GM04504 (cell line): Measurements from ENCODE around the gene KRT79.

ENCODE experiments used
- DNase-seq: peaks from one replicate; pipeline ENCODE4 v3.0.0-alpha.2; 2012; ENCODE audit warnings: low read depth

KRT79 gene

DNA sequence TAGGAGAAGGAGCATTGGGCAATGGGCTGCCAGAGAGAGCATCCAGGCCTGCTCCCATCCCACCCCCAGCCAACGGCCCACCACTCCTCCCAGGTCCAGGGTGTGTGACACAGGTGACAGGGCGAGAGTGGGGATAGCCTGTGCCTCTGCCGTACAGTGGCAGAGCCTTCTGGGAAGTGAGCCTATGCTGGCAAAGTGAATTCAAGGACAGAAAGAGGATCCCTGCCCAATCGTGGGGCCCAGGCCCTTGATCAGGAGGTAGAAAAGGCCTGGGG, 553 bp upstream of the KRT79 start:
- DNase-seq = no peak

DNA sequence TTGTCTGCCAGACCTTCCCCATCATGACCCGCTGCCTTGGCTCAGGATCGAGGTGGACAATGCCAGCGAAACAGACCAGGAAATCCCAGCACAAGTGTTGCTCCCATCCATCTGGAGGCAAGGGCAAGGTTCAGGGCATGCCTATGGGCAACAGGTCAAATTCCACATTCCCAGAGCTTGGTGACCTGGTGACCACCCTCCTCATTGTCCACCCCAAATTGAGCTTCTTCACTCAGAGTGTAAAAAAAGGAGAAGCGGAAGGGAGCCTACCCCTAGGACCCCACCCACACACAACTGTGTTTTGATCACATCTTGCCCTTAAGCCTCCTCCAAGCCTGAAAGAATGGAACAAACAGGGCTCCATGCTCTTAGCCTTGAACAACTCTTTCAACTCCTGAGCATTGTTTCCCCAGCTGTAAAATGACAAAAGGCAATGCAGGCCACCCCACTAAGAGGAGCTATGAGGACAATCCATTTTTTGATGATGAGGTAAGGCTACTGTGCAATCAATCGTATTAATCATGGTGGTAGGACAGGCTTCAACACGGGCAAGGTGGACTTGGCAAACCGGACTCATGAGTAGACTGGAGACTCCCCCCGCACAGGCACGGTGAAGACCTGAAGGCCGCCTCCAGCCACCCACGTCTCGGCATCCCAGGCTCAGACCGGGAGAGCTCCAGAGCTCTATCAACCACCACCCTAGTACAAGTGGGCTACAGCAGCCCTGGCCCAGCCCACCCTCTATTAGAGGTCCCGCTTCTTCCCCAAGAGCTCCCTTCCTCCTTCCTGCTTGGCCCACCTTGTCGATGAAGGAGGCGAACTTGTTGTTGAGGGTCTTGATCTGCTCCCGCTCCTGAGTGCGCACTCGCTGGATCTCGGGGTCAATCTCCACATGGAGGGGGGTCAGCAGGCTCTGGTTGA, 866 bp downstream of the KRT79 start:
- no peak for DNase-seq

- DNase-seq = no peak
Observed at GRCh38 chr12:52832451-52832850, 1.7 kb downstream of the KRT79 start.

DNA sequence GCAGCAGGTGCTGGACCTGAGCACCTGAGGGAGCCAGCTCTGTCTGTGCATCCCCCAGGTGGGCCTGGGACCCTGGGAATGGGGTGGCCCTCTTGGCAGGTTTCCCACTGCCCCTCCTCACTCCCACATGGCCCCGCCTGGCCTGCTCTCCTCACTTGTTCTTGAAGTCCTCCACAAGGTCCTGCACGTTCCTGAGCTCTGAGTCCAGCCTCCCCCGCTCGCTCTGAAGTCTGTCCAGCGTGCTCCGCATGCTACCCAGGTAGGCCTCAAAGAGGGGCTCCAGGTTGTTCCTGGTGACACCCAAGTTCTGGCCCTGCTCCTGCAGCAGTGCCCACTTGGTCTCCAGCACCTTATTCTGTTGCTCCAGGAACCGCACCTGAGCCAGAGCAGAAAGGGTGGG, 2.9 kb downstream of the KRT79 start:
- DNase-seq = no peak

- DNase-seq = no peak
Observed at GRCh38 chr12:52829986-52830770, 3.9 kb downstream of the KRT79 start.

DNA sequence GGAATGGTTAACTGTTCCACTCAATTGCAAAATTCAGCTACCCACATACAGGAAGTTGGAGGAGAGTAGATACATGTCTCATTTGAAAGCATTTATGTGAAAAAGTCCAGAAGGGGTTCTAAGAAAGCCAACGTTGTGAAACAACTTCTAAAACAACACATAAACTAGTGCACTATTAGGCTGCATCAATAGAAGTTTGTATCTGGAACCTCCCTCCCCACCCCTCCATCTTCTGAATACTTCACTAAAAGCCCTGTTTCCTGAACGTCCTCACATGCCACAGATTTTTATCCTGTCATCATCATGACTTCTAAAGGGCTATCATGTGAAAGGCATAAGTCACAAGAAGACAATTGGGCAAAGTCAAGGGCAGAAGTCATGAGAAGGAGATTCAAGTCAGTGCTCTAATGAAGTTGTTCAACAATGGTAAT, 5.5 kb downstream of the KRT79 start:
- no peak for DNase-seq

GRCh38 chr12:52828156-52828555, 6.0 kb downstream of the KRT79 start:
- no peak for DNase-seq

DNA sequence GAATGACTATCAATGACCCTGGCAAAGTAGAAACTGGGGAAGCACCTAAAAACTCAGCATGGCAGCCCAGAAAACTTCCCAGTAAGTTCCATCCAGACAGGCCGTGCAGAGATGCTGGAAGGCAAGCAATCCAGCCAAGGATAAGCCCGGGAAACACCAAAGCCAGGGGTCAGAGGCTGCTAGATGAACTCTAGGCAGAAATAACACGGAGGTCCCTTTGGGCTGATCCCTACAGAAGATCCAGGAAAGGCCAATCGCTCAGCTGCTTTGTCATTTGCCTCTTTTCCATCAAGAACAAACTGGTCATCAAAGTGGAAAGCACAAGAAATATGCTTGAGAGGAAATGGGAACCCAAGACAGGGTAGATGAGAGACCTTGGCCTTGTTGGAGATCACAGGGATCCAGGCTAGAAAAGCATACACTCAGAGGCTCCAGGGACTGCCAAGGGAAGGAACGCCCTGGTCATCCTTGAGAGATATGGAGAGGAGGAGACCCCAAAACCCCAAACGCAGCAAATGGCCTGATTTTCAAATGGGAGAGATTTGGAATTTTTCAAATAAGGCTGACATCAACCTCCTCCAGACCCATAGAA, 6.5 kb downstream of the KRT79 start:
- no peak for DNase-seq

- no peak for DNase-seq
Observed at GRCh38 chr12:52826611-52827498, 7.3 kb downstream of the KRT79 start.

GRCh38 chr12:52825961-52826360, 8.2 kb downstream of the KRT79 start:
- no peak for DNase-seq

GRCh38 chr12:52824741-52825410, 9.2 kb downstream of the KRT79 start:
- no peak for DNase-seq

- no peak for DNase-seq
Observed at GRCh38 chr12:52823761-52824450, 10.2 kb downstream of the KRT79 start.

GRCh38 chr12:52822771-52823510, 11.2 kb downstream of the KRT79 start:
- DNase-seq = no peak

GRCh38 chr12:52821826-52822660, 12.1 kb downstream of the KRT79 start:
- DNase-seq = no peak

DNA sequence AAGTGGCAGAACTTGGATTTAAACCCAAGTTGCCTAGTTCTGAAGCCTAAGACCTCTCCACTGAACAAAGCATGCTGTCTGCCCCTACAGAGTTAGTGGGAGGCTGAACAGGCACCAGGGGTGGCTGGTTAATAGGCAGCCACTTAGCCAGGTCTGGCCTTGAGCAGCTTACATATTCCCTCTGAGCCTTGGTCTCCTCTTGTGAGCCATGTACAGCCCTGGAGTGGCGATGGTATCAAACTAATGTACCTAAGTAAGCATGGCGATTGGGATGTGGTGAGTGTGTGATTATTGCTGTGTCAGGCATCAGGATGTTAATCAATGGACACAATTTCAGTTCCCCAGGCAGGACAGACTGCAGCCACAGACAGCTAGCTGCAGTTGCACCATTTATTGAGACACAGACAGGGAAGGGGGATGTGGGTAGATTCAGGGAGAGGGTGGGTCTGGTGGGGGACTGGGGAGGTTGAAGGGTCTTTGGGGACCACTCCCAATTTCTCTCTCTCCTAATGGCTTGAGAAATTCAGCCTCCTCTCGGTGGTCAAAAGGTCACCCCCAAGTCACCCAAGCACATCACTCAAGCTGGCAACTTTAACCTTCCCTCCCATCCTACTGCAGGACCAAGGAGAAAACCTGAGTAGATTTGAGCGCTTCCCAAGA, 12.9 kb downstream of the KRT79 start:
- no peak for DNase-seq

DNA sequence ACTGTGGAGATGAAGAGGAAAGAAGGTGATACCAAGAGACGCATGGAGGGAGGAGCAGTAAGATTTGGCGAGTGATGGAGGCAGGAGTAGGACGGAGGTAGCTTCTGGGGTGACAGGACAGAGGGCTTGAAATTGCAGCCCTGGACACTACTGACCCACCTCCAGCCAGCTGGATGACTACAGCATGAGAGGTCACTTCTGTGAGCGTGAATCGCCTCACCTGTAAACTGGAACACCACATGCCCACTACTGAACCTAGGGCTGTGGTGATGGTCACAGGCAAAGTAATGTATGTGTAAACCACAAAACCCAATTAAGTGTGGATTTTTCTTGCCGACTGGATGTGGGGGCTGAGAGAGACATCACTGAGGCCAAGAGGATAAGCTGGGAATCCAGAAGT, 13.6 kb downstream of the KRT79 start:
- no peak for DNase-seq

DNA sequence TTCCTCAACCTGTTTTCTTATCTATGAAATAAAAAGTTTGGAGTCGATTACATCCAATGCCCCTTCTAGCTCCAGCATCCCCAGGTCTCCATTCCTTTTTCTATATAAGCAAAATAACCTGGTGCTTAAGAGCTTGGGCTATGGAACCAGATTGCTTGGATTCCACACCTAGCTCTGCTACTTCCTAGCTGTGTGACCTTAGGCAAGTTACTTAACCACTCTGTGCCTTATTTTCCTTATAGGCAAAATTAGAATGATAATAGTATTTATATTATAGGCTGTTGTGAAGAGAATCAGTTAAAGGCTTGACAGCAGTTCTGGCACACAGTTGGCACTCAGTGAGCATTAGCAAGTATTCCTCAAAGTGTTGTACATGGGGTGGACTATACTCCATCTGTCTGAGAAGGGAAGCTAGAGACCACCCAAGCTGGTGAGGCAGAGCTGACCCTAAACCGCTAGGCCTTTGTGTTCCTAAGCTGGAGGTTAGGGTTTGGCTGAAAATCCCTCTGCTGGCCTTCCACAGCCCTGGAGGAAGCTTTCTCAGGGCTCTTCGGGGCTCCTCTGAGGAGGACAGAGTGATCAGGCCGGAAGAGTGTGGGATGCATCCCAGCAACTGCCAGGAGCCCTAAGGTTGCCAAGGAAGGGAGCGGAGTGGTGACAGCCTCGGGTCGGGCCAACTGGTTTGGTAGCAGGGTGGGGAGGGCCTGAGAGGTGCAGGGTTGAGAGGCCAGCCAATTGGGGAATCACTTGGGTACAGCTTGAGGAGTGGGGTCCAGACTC, 14.2 kb downstream of the KRT79 start:
- DNase-seq = no peak

DNA sequence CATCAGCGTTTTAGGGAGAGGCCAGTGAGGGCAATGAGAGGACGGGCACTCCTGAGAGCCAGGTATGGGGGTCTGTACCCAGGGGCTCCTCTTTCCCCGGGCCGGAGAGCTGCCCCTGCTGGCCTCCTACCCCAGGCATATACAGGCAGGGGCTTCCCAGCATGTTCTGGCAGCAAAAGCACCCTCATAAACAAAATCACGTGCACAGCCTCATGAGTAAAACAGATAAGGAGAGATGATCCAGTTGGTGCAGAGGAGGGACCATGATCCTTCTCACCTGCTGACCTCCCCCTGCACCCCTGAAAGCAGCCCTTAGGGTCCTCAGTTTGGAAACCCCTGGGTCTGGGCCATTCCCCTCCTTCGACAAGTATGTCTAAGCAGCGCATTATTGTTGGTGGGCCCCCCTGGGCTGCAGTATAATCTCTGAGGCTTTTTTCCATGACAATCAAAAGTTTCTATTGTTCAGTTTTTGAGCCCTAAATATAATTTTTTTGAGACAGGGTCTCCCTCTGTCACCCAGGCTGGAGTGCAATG, 15.2 kb downstream of the KRT79 start:
- no peak for DNase-seq
